KMS-11 (cell line): Measurements from ENCODE around the gene STIM2.

Experiments used
- H2AFZ ChIP-seq: fragments of 200-600 bp; sonication (generic); 2 replicates; pipeline ENCODE4 v1.6.1; 2016; ENCODE audit warnings: antibody characterized with exemption, mixed run types, low read depth
- H3K27ac ChIP-seq: fragments of 200-600 bp; sonication (generic); 2 replicates; pipeline ENCODE4 v1.6.1; 2016; ENCODE audit warnings: mild to moderate bottlenecking, mixed run types
- H3K27me3 ChIP-seq: fragments of 200-600 bp; sonication (generic); 2 replicates; pipeline ENCODE4 v1.6.1; 2017; ENCODE audit warnings: mild to moderate bottlenecking, low read depth, mixed run types, moderate library complexity; ENCODE audit not compliant: insufficient read depth
- H3K36me3 ChIP-seq: fragments of 200-600 bp; sonication (generic); 2 replicates; pipeline ENCODE4 v1.6.1; 2017; ENCODE audit warnings: mild to moderate bottlenecking, mixed run types; ENCODE audit not compliant: insufficient read depth
- H3K4me1 ChIP-seq: fragments of 200-600 bp; sonication (generic); 2 replicates; pipeline ENCODE4 v1.6.1; 2016; ENCODE audit warnings: mild to moderate bottlenecking, low read depth, mixed run types; ENCODE audit not compliant: poor library complexity, severe bottlenecking
- H3K4me2 ChIP-seq: fragments of 200-600 bp; sonication (generic); 2 replicates; pipeline ENCODE4 v1.7.0; 2016; ENCODE audit warnings: mild to moderate bottlenecking, mixed run types
- H3K4me3 ChIP-seq: fragments of 200-600 bp; sonication (generic); IDR thresholded peaks from 2 replicates; pipeline ENCODE4 v1.6.1; 2017; ENCODE audit warnings: low read depth, low read length, mixed read lengths; ENCODE audit not compliant: insufficient read depth
- H3K79me2 ChIP-seq: fragments of 200-600 bp; sonication (generic); 2 replicates; pipeline ENCODE4 v1.6.1; 2016; ENCODE audit warnings: low read depth, mixed run types; ENCODE audit not compliant: insufficient read depth
- H3K9ac ChIP-seq: fragments of 200-600 bp; sonication (generic); 2 replicates; pipeline ENCODE4 v1.6.1; 2016; ENCODE audit warnings: mild to moderate bottlenecking, mixed run types
- H4K20me1 ChIP-seq: fragments of 200-600 bp; sonication (generic); 2 replicates; pipeline ENCODE4 v1.6.1; 2016; ENCODE audit warnings: mild to moderate bottlenecking, mixed run types; ENCODE audit not compliant: insufficient read depth
- CTCF ChIP-seq: fragments of 200-600 bp; sonication (generic); conservative IDR thresholded peaks from 2 replicates; pipeline ENCODE4 v1.6.1; 2017; ENCODE audit warnings: low read depth, mild to moderate bottlenecking, antibody characterized with exemption, low read length, moderate library complexity, mixed read lengths

Gene STIM2

GRCh38 chr4:26884486-26884988 lies 23.9 kb downstream of the STIM2 start:
- no peak overlapping the region for H3K4me3 ChIP-seq
- H3K79me2 ChIP-seq: no peaks in the 10 kb centered on the region
- no peak overlapping the region for H3K4me2 ChIP-seq
- TF ChIP-seq CTCF: no peak
- no peak overlapping the region for H2AFZ ChIP-seq
- H3K36me3 ChIP-seq: no peaks in the 10 kb centered on the region
- no peak overlapping the region for H3K27ac ChIP-seq
- peaks cover 18% of the 10 kb centered on the region for H3K4me1 ChIP-seq
- no peaks in the 10 kb centered on the region for H3K27me3 ChIP-seq
- no peak overlapping the region for H3K9ac ChIP-seq
- H4K20me1 ChIP-seq: no peaks in the 10 kb centered on the region

DNA sequence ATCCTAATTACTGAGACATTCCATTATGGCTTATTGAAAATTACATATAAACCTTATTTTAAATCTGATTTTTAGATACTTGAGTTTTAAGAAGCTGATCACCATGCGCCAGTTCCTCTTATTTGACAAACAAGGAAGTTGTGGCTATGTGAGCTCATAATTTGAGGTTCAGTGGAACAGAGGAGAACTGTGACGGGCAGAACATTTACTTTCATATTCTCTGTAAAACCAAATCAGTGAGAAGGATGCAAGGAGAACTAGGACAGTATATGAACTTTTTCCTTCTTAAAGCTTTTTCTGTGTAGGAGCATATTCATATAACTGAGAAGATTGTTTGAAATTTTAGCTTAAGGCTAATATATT lies 25.3 kb downstream of the STIM2 start:
- H3K4me1 ChIP-seq: peaks cover 9% of the 10 kb centered on the region
- H3K36me3 ChIP-seq: no peaks in the 10 kb centered on the region
- H3K79me2 ChIP-seq: no peaks in the 10 kb centered on the region
- TF ChIP-seq CTCF: no peak
- no peak overlapping the region for H3K9ac ChIP-seq
- no peak overlapping the region for H2AFZ ChIP-seq
- H3K27me3 ChIP-seq: no peaks in the 10 kb centered on the region
- H3K4me2 ChIP-seq: no peak overlapping the region
- no peak overlapping the region for H3K4me3 ChIP-seq
- H4K20me1 ChIP-seq: no peaks in the 10 kb centered on the region
- H3K27ac ChIP-seq: no peak overlapping the region

DNA sequence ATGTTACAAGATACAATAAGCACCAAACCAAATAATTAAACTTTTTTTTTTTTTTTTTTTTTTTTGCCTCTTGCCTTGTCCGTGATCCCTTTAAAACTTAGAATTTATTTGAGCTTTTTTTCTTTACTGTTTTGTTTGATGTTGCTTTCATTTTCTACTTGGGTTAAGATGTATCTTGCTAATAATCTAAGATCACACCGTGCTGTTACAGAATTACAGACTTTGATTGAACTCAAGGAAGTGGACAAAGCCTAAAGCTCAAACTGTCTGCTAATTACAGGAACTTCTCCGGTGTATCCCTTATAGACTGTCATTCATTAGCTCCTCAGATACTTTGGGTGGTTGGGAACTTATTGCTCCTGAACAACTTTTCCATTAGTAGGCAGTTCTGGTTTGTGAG lies 26.5 kb downstream of the STIM2 start:
- H3K4me2 ChIP-seq: no peak overlapping the region
- no peaks in the 10 kb centered on the region for H3K36me3 ChIP-seq
- no peaks in the 10 kb centered on the region for H4K20me1 ChIP-seq
- no peak overlapping the region for H3K4me3 ChIP-seq
- H3K79me2 ChIP-seq: no peaks in the 10 kb centered on the region
- no peak overlapping the region for H2AFZ ChIP-seq
- H3K4me1 ChIP-seq: peaks cover 3% of the 10 kb centered on the region
- TF ChIP-seq CTCF: no peak
- no peaks in the 10 kb centered on the region for H3K27me3 ChIP-seq
- no peak overlapping the region for H3K9ac ChIP-seq
- no peak overlapping the region for H3K27ac ChIP-seq

GRCh38 chr4:26887809-26888208 lies 27.2 kb downstream of the STIM2 start:
- H2AFZ ChIP-seq: no peak overlapping the region
- no peaks in the 10 kb centered on the region for H3K27me3 ChIP-seq
- no peak for TF ChIP-seq CTCF

GRCh38 chr4:26889356-26889755 lies 28.7 kb downstream of the STIM2 start:
- Histone ChIP-seq H3K27ac (no peak overlapping the region), H3K9ac (no peak overlapping the region), H4K20me1 (no peaks in the 10 kb centered on the region), H3K4me2 (no peak overlapping the region), H3K4me1 (no peaks in the 10 kb centered on the region), H3K4me3 (no peak overlapping the region), H3K27me3 (no peaks in the 10 kb centered on the region), H3K79me2 (no peaks in the 10 kb centered on the region), H2AFZ (no peak overlapping the region), H3K36me3 (no peaks in the 10 kb centered on the region)
- TF ChIP-seq CTCF: no peak

More at GRCh38 chr4:26887809-26888208, 27.2 kb downstream of the STIM2 start:
- Histone ChIP-seq H3K4me2 (no peak overlapping the region), H4K20me1 (no peaks in the 10 kb centered on the region), H3K4me1 (no peaks in the 10 kb centered on the region), H3K36me3 (no peaks in the 10 kb centered on the region), H3K79me2 (no peaks in the 10 kb centered on the region), H3K27ac (no peak overlapping the region), H3K4me3 (no peak overlapping the region), H3K9ac (no peak overlapping the region)
